Measurements from ENCODE around the gene GSTT2.
"Not testable (repeated sequence)": the region's sequence is repeated elsewhere in the genome, so short reads cannot be mapped to it uniquely, and the experiment has no call there.

Gene GSTT2

DNA sequence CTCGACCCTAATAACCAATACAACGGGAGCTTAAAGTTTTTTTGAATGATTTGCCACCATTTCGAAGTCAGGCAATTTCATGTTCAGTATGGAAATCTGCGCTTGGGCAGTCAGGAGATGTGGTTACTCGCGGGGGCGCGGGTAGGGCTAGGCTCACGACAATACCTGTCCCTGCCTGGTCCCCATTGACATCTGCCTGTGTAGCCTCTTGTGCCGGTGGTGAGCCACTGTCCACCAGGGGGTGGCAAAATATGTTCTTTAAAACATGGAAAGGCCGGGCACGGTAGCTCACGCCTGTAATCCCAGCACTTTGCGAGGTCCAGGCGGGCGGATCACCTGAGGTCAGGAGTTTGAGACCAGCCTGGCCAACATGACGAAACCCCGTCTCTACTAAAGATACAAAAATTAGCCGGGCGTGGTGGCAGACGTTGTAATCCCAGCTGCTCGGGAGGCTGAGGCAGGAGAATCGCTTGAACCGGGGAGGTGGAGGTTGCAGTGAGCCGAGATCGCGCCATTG lies 5.0 kb upstream of the GSTT2 start:
- not testable (repeated sequence) for DNase-seq

DNA sequence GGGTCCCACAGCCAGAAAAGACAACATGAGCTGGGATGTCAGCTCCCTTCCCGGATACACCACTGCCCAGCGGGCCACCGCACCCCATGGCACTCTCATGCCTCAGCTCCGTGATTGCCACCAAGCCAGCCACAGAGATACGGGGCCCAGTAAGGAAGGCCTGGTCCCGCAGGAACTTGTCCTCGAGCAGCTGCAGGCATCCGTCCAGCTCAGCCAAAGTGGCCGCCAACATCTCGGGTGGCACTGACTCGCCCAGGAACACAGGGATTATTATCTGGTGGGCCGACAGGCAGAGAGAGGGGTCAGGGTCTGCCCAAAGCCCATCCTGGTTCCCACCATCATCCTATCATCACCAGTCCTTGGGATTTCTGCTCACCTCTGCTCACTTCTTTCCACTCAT lies 2.6 kb upstream of the GSTT2 start:
- not testable (repeated sequence) for DNase-seq

DNA sequence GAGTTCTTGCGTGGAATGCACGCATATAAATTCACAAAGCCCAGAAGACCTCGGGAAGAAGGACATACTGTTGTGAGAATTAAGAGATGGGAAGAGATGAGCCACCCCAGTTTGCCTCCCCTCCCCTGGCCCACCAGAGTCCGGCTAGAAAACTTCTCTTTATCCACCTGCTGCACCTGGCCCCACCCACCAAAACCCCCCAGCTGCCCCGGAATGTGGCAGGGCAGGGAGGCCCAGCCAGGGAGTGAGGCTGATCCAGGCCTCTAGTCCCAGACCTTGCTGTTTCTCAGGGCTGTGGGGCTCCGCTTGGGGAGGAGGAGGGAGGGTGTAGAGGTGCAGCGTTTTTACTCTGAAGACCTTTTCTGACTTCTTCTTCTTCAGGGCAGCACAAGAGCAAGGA lies 633 bp downstream of the GSTT2 start:
- not testable (repeated sequence) for DNase-seq

DNA sequence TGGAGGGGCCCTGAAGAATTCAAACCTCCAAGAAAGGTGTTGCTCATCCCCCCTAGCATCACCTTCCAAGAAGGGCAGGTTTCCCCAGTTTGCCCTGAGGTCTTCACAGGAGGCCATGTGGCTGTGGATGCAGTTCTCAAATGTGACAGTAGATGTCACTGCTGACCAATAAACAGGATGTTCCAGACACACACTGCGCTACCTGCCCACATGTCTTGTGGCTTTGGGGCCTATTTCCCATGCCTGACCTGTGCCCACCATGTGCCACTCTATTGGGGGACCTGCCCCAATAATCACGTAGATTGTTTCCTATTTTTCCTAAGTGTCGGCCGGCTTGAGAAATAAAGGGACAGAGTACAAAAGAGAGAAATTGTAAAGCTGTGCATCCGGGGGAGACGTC lies 4.5 kb downstream of the GSTT2 start:
- peak in 1 of 2 donors; percentile 12 for DNase-seq

DNA sequence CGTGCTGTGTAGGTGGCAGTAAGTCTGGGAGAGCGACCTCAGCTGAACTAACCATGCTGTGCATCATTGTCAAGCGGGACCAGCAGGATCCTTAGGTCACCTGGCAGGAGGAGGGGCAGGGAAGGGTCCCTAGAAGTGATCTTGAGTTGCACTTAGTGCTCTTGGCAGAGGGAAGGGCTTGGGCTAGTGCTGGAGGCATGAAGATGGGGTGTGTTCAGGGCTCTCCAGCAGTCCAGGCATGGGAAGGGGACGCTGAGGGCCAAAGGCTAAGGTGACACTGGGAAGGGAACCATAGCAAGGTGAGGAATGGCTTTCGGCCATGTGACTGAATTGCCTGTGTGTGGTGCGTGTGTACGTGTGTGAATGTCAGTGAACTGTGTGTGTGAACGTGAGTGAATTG lies 6.2 kb downstream of the GSTT2 start:
- DNase-seq: not testable (repeated sequence)

DNA sequence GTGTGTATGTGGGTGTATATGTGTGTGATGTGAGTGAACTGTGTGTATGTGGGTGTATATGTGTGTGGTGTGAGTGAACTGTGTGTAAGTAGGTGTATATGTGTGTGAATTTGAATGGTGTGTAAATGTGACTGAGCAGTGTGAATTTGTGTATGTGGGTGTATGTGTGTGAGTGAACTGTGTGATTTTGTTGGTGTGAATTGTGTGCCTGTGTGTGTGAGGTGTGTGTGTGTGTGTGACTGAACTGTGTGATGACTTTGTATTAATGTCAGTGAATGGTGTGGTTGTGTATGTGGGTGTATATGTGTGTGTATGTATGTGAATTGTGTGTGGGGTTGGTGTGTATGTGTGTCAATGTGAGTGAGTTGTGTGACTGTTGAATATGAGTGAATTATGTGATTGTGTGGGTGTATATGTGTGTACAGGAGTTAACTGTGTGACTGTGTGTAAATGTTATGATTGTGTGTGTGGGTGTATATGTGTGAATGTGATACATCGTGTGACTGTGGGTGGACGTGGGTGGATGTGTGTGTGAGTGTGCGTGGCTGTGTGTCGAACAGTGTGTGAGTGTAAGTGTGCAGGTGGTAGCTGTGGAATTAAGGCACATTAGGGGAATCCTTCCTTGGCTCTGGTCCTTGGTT lies 6.7 kb downstream of the GSTT2 start:
- not testable (repeated sequence) for DNase-seq

DNA sequence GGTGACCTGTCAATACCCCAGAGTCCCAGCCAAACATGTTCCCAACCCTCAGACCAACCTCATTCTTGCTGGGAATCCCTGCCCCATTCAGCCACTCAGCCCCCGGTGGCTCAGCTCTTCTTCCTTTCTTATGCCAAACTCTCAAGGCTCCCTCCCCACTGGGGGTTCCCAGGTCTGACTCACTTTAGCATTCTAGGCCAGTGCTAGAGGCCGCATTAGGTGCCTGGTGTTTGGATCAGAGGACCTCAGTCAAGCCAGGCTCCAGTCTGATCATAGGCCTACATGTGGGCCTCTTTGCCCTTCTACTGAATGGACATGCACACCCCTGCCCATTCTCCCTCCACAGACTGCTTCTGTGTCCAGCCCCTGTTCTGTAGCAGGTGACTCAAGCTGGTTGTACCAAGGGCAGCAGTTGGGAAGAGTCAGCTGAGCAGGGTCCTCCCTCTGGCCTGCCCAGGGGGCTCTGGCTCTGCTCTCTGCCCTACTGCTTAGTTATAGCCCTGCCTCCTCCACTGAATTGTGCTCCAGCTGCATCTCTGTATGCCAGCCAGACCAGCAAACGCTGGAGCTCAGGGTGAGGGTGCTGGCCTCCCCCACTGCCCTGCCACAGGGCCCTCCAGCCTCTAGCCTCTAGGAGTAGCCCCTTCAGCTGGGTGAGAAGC lies 9.8 kb downstream of the GSTT2 start:
- not testable (repeated sequence) for DNase-seq

DNA sequence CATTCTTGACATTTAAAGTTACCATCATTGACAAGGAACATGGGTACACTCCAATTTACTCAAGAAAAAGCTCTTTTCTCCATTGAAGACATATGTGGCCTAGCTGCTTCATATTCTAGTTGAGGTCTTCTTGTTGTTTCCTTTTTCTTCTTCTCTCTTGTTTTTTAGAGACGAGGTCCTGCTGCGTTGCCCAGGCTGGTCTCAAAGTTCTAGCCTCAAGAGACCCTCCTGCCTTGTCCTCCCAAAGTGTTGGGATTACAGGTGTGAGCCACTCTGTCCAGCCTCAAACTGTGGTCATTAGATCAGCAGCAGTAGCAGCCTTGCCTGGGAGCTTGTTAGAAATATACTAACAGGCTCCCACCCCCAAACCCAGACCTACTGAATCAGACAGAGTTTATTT lies 13.1 kb downstream of the GSTT2 start:
- not testable (repeated sequence) for DNase-seq

DNA sequence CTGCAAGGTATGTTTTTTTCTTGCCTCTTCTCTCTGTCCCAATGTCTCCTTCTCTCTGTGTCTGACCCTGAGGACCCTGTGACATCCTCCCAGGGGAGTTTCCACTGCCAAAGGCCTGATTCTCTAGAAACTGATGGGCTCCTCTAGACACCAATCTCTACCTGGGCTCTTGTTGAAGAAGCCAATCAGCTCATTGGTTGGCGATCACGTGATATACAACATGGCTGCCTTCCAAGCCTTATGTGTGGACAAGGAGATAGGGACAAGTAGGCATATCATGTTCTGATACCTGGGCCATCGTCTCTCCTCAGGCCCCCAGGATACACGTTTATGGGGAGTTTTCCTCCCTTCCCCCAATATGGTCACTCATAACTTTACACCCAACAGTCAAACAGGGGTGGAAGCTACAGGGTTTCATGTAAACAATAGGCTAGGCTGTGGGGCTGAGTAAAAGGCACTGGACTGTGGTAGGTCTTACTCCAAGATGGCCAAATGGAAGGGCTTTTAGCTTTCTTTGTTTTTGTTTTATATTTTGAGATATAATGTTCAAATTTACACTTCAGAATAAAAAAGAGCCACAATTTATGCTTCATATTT lies 13.7 kb downstream of the GSTT2 start:
- DNase-seq: not testable (repeated sequence)

DNA sequence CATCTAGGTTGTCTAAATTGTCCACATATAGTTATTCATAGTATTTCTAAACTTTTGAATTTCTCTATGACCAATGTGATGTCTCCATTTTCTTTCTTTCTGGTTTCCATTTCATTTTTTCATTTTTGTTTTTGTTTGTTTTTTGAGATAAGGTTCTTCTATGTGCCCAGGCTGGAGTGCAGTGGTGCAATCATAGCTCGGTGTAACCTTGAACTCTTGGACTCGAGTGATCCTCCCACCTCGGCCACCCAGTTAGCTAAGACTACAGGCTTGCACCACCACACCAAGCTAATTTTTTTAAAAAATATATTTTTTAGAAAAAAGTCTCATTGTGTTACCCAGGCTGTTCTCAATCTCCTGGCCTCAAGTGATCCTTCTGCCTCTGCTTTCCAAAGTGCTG lies 17.2 kb downstream of the GSTT2 start:
- no peak for DNase-seq

DNA sequence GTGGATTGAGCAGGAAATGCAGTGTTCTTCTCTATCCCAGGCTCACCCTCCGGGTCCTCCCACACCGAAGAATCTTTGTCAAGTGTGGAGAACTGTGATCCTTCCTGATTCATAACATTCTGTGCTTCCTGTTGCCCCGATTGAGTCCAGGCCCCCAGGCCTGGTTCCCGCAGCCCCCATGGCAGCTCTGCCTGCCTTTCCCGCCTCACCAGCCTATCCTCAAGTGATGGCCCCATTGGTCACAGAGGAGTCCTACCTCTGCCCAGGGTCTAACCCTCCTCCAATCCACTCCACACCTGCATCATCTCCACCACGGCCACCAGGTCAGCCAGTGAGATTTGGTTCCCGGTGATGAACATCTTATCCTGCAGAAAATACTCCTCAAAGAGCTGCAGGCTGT lies 19.8 kb downstream of the GSTT2 start:
- DNase-seq: not testable (repeated sequence)

DNA sequence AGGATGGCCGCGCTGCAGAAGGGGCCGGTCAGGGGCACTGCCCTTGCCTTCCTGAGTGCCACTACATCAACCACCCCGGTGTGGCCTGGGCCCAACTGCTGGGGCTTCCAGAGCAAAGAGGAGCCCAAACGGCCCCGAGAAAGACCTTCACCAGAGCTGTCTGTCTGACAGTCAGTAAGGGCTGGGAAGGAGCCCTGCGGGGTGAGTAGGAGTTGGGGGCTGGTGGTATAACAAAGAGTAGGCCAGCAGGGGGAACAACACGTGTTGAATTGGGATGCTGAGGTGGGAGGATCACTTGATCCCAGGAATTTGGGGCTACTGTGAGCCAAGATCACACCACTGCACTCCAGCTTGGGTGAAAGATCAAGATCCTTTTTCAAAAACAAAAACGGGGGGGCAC lies 21.4 kb downstream of the GSTT2 start:
- no peak for DNase-seq

DNA sequence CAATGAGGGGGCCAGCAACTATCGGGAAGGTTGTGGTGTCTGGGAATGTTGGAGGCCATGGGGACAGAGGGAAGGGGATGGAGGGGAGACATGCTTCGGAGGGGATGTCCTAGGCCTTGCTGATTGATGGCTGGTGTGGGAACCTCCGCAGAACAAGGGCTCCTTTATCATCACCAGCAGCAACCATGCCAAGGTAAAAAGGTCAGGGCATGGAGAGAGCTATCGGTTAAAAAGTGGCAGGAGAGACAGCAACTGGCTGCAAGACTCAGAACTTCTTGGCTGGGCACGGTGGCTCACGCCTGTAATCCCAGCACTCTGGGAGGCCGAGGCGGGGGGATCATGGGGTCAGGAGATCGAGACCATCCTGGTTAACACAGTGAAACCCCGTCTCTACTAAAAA lies 22.3 kb downstream of the GSTT2 start:
- DNase-seq: no peak

DNA sequence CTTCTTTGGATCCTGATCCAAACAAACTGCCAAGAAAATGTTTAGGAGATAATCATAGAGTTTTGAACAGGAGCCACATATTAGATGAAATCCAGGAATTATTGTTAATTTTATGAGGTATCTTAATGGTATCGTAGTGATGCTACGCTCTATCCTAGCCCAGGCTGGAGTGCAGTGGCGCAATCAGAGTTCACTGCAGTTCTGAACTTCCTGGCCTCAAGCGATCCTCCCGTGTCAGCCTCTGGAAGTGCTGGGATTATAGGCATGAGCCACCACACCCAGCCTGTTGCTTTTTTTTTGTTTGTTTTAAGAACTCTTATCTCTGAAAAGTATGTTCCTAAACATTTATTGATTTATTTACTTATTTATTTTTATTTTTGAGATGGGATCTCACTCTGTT lies 22.9 kb downstream of the GSTT2 start:
- DNase-seq: no peak

DNA sequence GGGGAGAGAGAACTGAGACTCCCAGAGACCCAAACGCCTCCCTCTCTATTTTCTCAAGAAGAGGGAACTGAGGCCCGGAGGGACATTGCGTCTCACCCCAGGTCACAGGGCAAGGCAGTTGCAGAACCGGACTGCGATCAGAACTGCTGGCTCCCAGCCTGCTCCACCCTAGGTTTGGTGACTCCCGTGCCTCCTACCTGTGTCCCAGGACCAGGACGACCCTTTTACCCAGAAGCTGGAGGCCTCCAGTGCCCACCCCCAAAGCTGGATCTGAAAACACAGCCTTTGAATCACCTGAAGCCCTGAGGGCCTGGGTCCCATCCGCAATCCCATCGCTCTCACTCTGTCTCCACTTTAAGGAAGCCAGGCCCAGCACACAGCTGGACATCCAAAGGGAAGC lies 24.0 kb downstream of the GSTT2 start:
- no peak for DNase-seq

DNA sequence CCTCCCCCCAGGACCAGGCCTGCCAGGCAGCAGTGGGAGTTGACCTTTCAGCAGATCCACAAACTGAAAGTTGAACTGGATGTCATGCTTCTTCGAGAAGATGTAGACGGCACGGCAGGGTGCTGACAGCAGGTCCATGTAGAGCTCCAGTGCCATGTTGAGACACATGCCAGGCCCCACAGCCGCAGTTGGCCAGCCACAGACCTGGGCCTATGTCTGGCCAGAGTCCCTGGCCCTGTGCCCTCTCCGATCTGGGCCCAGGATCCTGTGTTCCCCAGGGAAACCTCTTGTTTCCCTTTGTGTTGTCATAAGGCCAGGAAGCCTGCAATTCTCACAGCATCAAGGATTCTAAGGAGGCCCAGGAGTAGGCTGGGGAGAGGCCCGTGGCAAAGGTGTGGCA lies 25.3 kb downstream of the GSTT2 start, which contains the start of gene GSTT4:
TSS of gene GSTT4 (minus strand) at position 253 of the 400 bp plus-strand sequence. CDS start at position 156, 97 bp downstream.
- DNase-seq: no peak

DNA sequence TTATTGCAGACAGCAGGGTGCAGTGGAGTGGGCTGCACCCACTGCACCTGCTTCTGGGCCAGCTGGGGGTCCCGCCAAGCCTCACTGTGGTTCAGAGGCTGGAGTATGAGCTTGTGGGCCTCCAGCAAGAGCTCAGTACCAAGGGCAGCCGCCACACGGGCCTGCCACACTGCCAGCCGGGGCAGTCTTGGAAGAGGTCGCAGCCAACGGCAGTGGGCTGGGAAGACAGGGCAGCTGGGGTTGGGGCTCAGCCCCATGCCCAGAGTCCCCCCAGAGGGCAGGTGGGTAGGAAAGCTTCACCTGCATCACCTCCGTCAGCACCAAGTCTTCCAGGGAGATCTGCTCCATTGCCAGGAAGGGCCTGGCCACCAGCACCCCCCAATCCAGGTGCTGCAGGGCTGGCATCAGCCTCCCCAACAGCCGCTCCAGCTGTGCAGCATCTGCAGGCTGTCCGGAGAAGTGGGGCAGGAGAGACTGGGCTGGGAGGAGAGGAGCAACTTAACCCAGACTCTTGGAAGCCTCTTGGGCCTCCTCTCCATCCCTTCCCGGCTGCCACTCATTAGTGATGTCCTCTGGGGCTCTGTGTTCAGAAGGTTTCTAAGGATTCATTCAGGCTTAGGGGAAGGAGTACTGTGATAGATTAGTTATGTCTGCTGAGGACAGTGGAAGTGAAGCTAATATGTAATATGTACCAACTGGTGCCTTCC lies 26.4 kb downstream of the GSTT2 start:
- DNase-seq: no peak

DNA sequence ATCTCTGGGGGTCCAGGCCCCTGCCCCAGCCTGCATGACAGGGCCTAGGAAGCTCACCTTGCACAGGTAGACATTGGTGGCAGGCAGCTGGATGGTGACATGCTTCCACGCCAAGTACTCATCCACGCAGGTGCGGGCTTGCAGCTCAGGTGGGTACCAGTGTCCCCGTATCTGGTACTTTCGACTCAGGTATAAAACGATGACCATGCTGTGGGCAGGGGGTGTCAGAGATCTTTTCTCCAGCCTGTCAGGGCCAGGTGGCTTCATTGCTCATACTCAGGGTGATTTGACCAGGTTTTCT lies 26.9 kb downstream of the GSTT2 start:
- no peak for DNase-seq

DNA sequence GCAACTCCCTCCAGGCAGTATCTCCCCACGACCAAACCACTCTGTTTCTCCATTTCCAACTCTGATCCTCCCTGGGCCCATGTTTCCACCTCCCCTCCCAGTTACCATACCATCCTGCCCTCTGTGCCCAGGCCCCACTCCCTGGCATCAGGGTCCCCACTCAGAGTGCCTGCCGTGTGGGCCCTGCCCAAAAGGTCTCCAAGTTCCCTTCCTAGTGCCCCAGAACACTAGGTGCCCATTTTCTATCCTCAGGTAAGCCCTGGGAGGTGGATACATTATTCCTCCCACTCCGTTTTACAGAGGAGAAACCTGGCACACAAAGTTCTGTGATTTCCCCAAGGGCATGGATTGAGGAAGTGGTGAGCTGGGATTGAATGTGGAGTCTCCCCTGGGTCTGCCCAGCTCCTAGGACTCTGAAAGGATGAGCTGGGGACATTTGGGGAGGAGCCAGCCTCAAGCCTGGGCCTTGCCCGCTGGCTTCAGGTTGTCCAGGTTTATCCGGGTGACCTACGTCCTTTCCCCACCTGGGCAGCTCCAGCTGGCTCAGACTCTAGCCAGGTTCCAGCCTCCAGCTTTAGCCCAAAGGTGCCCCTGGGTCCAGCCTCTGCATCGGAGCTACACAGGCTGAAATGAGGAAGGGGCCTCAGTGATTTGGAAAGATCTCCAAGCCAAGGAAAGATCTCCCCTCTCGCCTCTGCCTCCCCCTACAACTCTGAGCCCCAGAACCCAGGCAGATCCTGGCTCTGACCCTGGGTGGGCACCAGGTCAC lies 27.5 kb downstream of the GSTT2 start:
- no peak for DNase-seq

DNA sequence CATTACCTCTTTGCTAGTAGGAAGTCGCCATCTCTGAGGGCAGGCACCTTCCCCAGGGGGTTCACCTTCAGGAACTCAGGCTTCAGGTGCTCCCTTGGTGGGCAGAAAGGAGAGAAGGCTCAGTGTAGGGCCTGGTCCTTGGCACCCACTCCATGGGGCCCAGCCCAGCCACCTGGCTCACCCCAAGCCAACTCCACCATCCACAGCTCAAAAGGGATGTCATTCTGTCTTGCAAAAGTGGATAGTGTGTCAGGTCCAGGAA lies 28.0 kb downstream of the GSTT2 start:
- DNase-seq: no peak

DNA sequence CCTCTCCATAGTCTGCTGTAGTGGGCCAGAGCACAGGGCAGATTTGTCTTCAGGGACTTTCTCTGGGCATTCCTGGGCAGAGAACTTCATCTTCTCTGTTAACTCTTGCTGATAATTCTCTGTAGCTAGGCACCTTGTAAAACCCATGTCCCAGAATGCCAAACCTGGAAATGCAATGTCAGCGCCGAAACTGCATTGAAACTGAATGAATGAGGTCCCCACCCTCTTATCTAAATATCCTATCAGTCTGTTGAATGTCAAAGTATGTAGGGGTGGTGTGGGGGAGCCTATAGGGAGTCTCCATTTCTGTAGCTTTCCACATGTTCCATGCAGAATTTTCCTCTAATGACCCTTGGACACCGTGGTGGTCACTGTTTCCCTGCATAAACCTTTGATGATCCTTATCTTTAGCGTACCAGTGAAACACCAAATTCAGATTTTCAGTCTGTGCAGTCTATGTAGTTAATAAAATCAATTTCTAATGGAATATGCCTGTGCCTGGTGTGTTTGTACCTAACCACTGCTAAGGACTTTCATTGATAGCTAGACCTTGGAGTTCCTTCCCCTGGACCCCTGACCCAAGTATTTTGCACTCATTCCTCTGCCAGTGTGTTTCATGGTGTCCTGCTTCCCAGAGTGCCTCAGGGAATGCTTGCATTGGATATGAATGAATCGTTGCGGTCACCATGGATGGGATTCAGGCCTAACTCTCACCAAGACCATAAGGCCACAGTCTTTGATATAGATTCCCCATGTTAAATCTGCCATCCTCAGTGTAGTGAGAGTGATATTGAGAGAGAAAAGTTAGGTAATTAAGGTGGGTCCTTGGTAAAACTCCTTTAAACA lies 28.7 kb downstream of the GSTT2 start:
- DNase-seq: no peak
